A549 (cell line): ENCODE results near the gene PUM1.

Experiments
- BHLHE40 ChIP-seq: IDR thresholded peaks from 2 replicates; pipeline ENCODE4 v1.6.1; 2012; ENCODE audit warnings: low read depth, low read length, inconsistent platforms
- CEBPB ChIP-seq, 2 experiments: fragments of >200 bp in 1 of 2; sonication (Bioruptor Twin) in 1 of 2; formaldehyde crosslinking in 1 of 2; IDR thresholded peaks; 2 replicates each; pipeline ENCODE4 v1.6.1; 2012 to 2016
- EP300 ChIP-seq, 2 experiments: fragments of >200 bp; sonication (Bioruptor Twin); formaldehyde crosslinking; IDR thresholded peaks; 2 replicates in 1 of 2; 3 replicates in 1 of 2; pipeline ENCODE4 v1.6.1; 2016 to 2017
- GATA3 ChIP-seq: IDR thresholded peaks from 2 replicates; pipeline ENCODE4 v1.6.1; 2012; ENCODE audit warnings: borderline replicate concordance
- HDAC2 ChIP-seq: fragments of 200-600 bp; sonication (generic); IDR thresholded peaks from 2 replicates; pipeline ENCODE4 v1.6.1; 2016
- NR3C1 ChIP-seq: fragments of >200 bp; sonication (Bioruptor Twin); formaldehyde crosslinking; IDR thresholded peaks from 3 replicates; pipeline ENCODE4 v1.6.1; 2017
- POLR2A ChIP-seq: IDR thresholded peaks from 2 replicates; pipeline ENCODE4 v1.6.1; 2012; ENCODE audit warnings: mild to moderate bottlenecking, low read length
- RAD21 ChIP-seq, 2 experiments: fragments of >200 bp in 1 of 2; sonication (Bioruptor Twin) in 1 of 2; formaldehyde crosslinking in 1 of 2; IDR thresholded peaks in 1 of 2; conservative IDR thresholded peaks in 1 of 2; 2 replicates in 1 of 2; 3 replicates in 1 of 2; pipeline ENCODE4 v1.6.1; 2012 to 2018; ENCODE audit warnings: inconsistent platforms in 1 of 2
- TFCP2L1 ChIP-seq: fragments of 250-450 bp; sonication (Bioruptor Pico); IDR thresholded peaks from 2 replicates; pipeline ENCODE4 v1.5.0; 2021; ENCODE audit warnings: mild to moderate bottlenecking
- TF ChIP-seq, protein P1 (sequence below): fragments of >200 bp; sonication (Bioruptor Twin); formaldehyde crosslinking; IDR thresholded peaks from 3 replicates; pipeline ENCODE4 v1.5.1; 2016
- TF ChIP-seq, protein P2 (sequence below): IDR thresholded peaks from 2 replicates; pipeline ENCODE4 v1.6.1; 2012; ENCODE audit warnings: low read depth, borderline replicate concordance
- TF ChIP-seq, protein P3 (sequence below): fragments of 450-650 bp; IDR thresholded peaks from 2 replicates; pipeline ENCODE4 v1.6.1; 2014; ENCODE audit warnings: antibody characterized with exemption

DNA sequence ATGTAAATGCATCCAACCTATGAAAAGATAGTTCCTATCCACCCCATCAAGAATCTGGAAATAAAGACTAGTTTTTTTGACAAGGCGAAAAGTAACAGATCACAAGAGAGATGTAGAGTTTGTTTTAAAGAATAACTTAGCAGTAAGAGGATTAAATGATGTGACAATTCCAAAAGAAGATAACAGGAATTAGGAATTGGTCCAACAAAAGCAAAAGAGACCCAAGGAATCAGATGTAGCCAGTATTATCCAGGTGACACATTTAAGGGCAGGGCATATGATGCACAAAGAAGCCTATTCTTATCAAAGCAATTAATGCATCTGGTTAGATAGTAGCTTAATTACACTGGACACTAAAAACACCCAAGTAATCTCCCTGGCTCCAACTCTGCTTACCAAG lies 53.8 kb downstream of the PUM1 start:
- TF ChIP-seq, protein P1, sequence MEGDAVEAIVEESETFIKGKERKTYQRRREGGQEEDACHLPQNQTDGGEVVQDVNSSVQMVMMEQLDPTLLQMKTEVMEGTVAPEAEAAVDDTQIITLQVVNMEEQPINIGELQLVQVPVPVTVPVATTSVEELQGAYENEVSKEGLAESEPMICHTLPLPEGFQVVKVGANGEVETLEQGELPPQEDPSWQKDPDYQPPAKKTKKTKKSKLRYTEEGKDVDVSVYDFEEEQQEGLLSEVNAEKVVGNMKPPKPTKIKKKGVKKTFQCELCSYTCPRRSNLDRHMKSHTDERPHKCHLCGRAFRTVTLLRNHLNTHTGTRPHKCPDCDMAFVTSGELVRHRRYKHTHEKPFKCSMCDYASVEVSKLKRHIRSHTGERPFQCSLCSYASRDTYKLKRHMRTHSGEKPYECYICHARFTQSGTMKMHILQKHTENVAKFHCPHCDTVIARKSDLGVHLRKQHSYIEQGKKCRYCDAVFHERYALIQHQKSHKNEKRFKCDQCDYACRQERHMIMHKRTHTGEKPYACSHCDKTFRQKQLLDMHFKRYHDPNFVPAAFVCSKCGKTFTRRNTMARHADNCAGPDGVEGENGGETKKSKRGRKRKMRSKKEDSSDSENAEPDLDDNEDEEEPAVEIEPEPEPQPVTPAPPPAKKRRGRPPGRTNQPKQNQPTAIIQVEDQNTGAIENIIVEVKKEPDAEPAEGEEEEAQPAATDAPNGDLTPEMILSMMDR = no peak
- TF ChIP-seq, protein P2, sequence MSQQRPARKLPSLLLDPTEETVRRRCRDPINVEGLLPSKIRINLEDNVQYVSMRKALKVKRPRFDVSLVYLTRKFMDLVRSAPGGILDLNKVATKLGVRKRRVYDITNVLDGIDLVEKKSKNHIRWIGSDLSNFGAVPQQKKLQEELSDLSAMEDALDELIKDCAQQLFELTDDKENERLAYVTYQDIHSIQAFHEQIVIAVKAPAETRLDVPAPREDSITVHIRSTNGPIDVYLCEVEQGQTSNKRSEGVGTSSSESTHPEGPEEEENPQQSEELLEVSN = no peak
- no peak for TF ChIP-seq RAD21 (conservative IDR thresholded peaks at IDR 0.05 in 1 of 2, IDR thresholded peaks at IDR 0.05 in 1 of 2)
- TF ChIP-seq POLR2A = no peak
- no peak for TF ChIP-seq TFCP2L1 (CRISPR knock-in tag)
- TF ChIP-seq GATA3 = no peak
- TF ChIP-seq CEBPB (IDR thresholded peaks at IDR 0.05) = no peak
- no peak for TF ChIP-seq EP300 (IDR thresholded peaks at IDR 0.05)
- TF ChIP-seq, protein P3, sequence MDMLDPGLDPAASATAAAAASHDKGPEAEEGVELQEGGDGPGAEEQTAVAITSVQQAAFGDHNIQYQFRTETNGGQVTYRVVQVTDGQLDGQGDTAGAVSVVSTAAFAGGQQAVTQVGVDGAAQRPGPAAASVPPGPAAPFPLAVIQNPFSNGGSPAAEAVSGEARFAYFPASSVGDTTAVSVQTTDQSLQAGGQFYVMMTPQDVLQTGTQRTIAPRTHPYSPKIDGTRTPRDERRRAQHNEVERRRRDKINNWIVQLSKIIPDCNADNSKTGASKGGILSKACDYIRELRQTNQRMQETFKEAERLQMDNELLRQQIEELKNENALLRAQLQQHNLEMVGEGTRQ = no peak
- TF ChIP-seq NR3C1 = no peak
- TF ChIP-seq HDAC2 = no peak
- no peak for TF ChIP-seq BHLHE40
